HG02623 (cell line): Measurements from ENCODE around the gene SLAMF8.

Experiments
- ATAC-seq: cut with Tn5 transposase; IDR thresholded peaks from one replicate; pipeline ENCODE4 v1.9.1; 2021; ENCODE audit warnings: moderate library complexity; ENCODE audit not compliant: unreplicated experiment

SLAMF8 gene

GRCh38 chr1:159868766-159869165 lies 42.1 kb downstream of the SLAMF8 start:
- no peak for ATAC-seq

- no peak for ATAC-seq
Measured at GRCh38 chr1:159869173-159869572, 42.5 kb downstream of the SLAMF8 start.

GRCh38 chr1:159869607-159870006 lies 42.9 kb downstream of the SLAMF8 start:
- ATAC-seq = no peak

GRCh38 chr1:159870704-159871103 lies 44.0 kb downstream of the SLAMF8 start:
- ATAC-seq = no peak

- ATAC-seq = no peak
Measured at GRCh38 chr1:159872891-159873290, 46.2 kb downstream of the SLAMF8 start.

GRCh38 chr1:159873530-159874143 lies 47.0 kb downstream of the SLAMF8 start:
- ATAC-seq = no peak

- ATAC-seq = no peak
Measured at GRCh38 chr1:159877695-159878444, 51.2 kb downstream of the SLAMF8 start.

GRCh38 chr1:159879136-159879535 lies 52.5 kb downstream of the SLAMF8 start:
- ATAC-seq = no peak

GRCh38 chr1:159879977-159880376 lies 53.3 kb downstream of the SLAMF8 start:
- ATAC-seq = no peak

GRCh38 chr1:159880430-159880829 lies 53.8 kb downstream of the SLAMF8 start:
- ATAC-seq = no peak

- no peak for ATAC-seq
Measured at GRCh38 chr1:159881622-159882526, 55.2 kb downstream of the SLAMF8 start.

- no peak for ATAC-seq
Measured at GRCh38 chr1:159882527-159882862, 55.8 kb downstream of the SLAMF8 start.

GRCh38 chr1:159883134-159883533 lies 56.5 kb downstream of the SLAMF8 start:
- ATAC-seq = no peak

- no peak for ATAC-seq
Measured at GRCh38 chr1:159884296-159884695, 57.6 kb downstream of the SLAMF8 start.
